A549 (cell line): ENCODE data around the gene IL17RE.
"Not testable (repeated sequence)": the region's sequence is repeated elsewhere in the genome, so short reads cannot be mapped to it uniquely, and the experiment has no call there.

Source experiments
- BHLHE40 ChIP-seq: IDR thresholded peaks from 2 replicates; pipeline ENCODE4 v1.6.1; 2012; ENCODE audit warnings: low read depth, low read length, inconsistent platforms
- CTCF ChIP-seq: fragments of >200 bp; sonication (Bioruptor Twin); formaldehyde crosslinking; IDR thresholded peaks from 3 replicates; pipeline ENCODE4 v1.5.1; 2016
- EHMT2 ChIP-seq: fragments of 200-600 bp; sonication (generic); IDR thresholded peaks from 2 replicates; pipeline ENCODE4 v1.6.1; 2016; ENCODE audit warnings: antibody characterized with exemption, low read depth, mild to moderate bottlenecking, moderate library complexity
- HDAC2 ChIP-seq: fragments of 200-600 bp; sonication (generic); IDR thresholded peaks from 2 replicates; pipeline ENCODE4 v1.6.1; 2016
- JUN ChIP-seq, 2 experiments: fragments of >200 bp; sonication (Bioruptor Twin); formaldehyde crosslinking; IDR thresholded peaks; 2 replicates in 1 of 2; 3 replicates in 1 of 2; pipeline ENCODE4 v1.6.1; 2016 to 2017
- POLR2A ChIP-seq: IDR thresholded peaks from 2 replicates; pipeline ENCODE4 v1.6.1; 2012; ENCODE audit warnings: mild to moderate bottlenecking, low read length
- RCOR1 ChIP-seq: fragments of 150-350 bp; IDR thresholded peaks from 2 replicates; pipeline ENCODE4 v1.6.1; 2014; ENCODE audit warnings: antibody characterized with exemption, low read length, low read depth
- TF ChIP-seq, protein P1 (sequence below): fragments of >200 bp; sonication (Bioruptor Twin); formaldehyde crosslinking; IDR thresholded peaks from 3 replicates; pipeline ENCODE4 v1.6.1; 2016
- TF ChIP-seq, protein P2 (sequence below): fragments of 200-600 bp; sonication (generic); IDR thresholded peaks from 2 replicates; pipeline ENCODE4 v1.6.1; 2016; ENCODE audit warnings: antibody characterized with exemption, mild to moderate bottlenecking, moderate library complexity
- TF ChIP-seq, protein P3 (sequence below): fragments of 450-650 bp; IDR thresholded peaks from 2 replicates; pipeline ENCODE4 v1.6.1; 2014; ENCODE audit warnings: antibody characterized with exemption

DNA sequence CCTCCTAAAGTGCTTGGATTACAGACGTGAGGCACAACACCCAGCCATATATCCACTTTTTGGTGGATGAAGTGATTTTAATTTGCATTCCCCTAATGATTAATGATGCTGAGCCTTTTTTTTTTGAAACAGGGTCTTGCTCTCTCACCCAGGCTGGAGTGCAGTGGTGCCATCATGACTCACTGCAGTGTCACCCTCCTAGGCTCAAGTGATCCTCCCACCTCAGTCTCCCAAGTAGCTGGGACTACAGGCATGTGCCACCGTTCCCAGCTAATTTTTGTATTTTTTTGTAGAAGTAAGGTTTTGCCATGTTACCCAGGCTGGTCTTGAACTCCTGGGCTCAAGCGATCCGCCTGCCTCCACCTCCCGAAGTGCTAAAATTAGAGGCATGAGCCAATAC lies 30.6 kb upstream of the IL17RE start:
- TF ChIP-seq HDAC2; JUN (IDR thresholded peaks at IDR 0.05); BHLHE40; POLR2A; EHMT2; CTCF; RCOR1: not testable (repeated sequence)
- TF ChIP-seq, protein P1, sequence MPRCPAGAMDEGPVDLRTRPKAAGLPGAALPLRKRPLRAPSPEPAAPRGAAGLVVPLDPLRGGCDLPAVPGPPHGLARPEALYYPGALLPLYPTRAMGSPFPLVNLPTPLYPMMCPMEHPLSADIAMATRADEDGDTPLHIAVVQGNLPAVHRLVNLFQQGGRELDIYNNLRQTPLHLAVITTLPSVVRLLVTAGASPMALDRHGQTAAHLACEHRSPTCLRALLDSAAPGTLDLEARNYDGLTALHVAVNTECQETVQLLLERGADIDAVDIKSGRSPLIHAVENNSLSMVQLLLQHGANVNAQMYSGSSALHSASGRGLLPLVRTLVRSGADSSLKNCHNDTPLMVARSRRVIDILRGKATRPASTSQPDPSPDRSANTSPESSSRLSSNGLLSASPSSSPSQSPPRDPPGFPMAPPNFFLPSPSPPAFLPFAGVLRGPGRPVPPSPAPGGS: not testable (repeated sequence)
- TF ChIP-seq, protein P2, sequence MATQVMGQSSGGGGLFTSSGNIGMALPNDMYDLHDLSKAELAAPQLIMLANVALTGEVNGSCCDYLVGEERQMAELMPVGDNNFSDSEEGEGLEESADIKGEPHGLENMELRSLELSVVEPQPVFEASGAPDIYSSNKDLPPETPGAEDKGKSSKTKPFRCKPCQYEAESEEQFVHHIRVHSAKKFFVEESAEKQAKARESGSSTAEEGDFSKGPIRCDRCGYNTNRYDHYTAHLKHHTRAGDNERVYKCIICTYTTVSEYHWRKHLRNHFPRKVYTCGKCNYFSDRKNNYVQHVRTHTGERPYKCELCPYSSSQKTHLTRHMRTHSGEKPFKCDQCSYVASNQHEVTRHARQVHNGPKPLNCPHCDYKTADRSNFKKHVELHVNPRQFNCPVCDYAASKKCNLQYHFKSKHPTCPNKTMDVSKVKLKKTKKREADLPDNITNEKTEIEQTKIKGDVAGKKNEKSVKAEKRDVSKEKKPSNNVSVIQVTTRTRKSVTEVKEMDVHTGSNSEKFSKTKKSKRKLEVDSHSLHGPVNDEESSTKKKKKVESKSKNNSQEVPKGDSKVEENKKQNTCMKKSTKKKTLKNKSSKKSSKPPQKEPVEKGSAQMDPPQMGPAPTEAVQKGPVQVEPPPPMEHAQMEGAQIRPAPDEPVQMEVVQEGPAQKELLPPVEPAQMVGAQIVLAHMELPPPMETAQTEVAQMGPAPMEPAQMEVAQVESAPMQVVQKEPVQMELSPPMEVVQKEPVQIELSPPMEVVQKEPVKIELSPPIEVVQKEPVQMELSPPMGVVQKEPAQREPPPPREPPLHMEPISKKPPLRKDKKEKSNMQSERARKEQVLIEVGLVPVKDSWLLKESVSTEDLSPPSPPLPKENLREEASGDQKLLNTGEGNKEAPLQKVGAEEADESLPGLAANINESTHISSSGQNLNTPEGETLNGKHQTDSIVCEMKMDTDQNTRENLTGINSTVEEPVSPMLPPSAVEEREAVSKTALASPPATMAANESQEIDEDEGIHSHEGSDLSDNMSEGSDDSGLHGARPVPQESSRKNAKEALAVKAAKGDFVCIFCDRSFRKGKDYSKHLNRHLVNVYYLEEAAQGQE: not testable (repeated sequence)
- TF ChIP-seq, protein P3, sequence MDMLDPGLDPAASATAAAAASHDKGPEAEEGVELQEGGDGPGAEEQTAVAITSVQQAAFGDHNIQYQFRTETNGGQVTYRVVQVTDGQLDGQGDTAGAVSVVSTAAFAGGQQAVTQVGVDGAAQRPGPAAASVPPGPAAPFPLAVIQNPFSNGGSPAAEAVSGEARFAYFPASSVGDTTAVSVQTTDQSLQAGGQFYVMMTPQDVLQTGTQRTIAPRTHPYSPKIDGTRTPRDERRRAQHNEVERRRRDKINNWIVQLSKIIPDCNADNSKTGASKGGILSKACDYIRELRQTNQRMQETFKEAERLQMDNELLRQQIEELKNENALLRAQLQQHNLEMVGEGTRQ: not testable (repeated sequence)
